HepG2 (cell line): ENCODE data around the gene PPP1R12A.

Source experiments
- CHD4 ChIP-seq: fragments of 200-600 bp; sonication (generic); IDR thresholded peaks from 2 replicates; pipeline ENCODE4 v1.7.0; 2017; ENCODE audit warnings: mild to moderate bottlenecking, low read length, borderline replicate concordance
- CREM ChIP-seq, 2 experiments: sonication (generic) in 1 of 2; formaldehyde crosslinking in 1 of 2; IDR thresholded peaks; 2 replicates each; pipeline versions ENCODE4 v1.4.0 to v1.6.1; 2016 to 2020; ENCODE audit warnings: antibody characterized with exemption in 1 of 2, mild to moderate bottlenecking in 1 of 2, missing genetic modification reagents in 1 of 2
- MBNL3 ChIP-seq: fragments of 250-450 bp; sonication (Bioruptor Pico); conservative IDR thresholded peaks from 2 replicates; pipeline ENCODE4 v1.8.0; 2022; ENCODE audit warnings: mild to moderate bottlenecking, inconsistent platforms
- TAF1 ChIP-seq: sonication (generic); formaldehyde crosslinking; IDR thresholded peaks from 2 replicates; pipeline ENCODE4 v1.4.0; 2020; ENCODE audit warnings: missing genetic modification reagents
- ZNF136 ChIP-seq: sonication (generic); formaldehyde crosslinking; IDR thresholded peaks from 2 replicates; pipeline ENCODE4 v1.8.1; 2022; ENCODE audit warnings: low read depth, mild to moderate bottlenecking, moderate library complexity, missing genetic modification reagents
- TF ChIP-seq, protein P1 (sequence below): sonication (generic); formaldehyde crosslinking; IDR thresholded peaks from 2 replicates; pipeline ENCODE4 v1.8.1; 2023; ENCODE audit warnings: mild to moderate bottlenecking, inconsistent platforms, moderate library complexity, missing genetic modification reagents, borderline replicate concordance
- TF ChIP-seq, protein P2 (sequence below), 2 experiments: sonication (generic) in 1 of 2; formaldehyde crosslinking in 1 of 2; IDR thresholded peaks; 2 replicates each; pipeline versions ENCODE4 v1.5.1 to v1.6.1; 2011 to 2020; ENCODE audit warnings: borderline replicate concordance in 1 of 2, low read depth in 1 of 2, low read length in 1 of 2, mild to moderate bottlenecking in 1 of 2, missing genetic modification reagents in 1 of 2, moderate library complexity in 1 of 2

DNA sequence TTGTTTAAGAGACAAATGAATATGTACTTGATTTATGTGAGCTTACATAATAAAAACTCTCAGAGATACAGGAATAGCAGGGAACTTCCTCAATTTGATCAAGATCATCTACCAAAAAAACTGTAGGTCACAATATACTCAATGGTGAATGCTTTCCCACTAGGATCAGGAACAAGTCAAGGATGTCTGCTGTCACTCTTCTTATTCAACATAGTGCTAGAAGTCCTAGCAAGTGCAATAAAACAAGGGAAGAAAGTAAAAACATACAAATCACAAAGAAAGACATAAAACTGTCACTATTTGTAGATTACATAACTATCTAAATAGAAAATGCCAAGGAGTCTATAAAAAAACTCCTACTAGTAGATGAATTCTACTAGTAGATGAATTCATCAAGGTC, 202.3 kb downstream of the PPP1R12A start:
- TF ChIP-seq, protein P1, sequence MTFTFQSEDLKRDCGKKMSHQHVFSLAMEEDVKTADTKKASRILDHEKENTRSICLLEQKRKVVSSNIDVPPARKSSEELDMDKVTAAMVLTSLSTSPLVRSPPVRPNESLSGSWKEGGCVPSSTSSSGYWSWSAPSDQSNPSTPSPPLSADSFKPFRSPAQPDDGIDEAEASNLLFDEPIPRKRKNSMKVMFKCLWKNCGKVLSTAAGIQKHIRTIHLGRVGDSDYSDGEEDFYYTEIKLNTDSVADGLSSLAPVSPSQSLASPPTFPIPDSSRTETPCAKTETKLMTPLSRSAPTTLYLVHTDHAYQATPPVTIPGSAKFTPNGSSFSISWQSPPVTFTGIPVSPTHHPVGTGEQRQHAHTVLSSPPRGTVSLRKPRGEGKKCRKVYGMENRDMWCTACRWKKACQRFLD (CRISPR knock-in tag), result no peak
- no peak for TF ChIP-seq MBNL3
- no peak for TF ChIP-seq TAF1 (CRISPR knock-in tag)
- TF ChIP-seq CHD4, result no peak
- TF ChIP-seq, protein P2, sequence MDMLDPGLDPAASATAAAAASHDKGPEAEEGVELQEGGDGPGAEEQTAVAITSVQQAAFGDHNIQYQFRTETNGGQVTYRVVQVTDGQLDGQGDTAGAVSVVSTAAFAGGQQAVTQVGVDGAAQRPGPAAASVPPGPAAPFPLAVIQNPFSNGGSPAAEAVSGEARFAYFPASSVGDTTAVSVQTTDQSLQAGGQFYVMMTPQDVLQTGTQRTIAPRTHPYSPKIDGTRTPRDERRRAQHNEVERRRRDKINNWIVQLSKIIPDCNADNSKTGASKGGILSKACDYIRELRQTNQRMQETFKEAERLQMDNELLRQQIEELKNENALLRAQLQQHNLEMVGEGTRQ (IDR thresholded peaks at IDR 0.05; ENCODE audit: low read depth, low read length), result no peak
- TF ChIP-seq, protein P2 (CRISPR knock-in tag; IDR thresholded peaks at IDR 0.05; ENCODE audit: borderline replicate concordance), result no peak
- TF ChIP-seq CREM (IDR thresholded peaks at IDR 0.05), result no peak
- no peak for TF ChIP-seq CREM (CRISPR knock-in tag; IDR thresholded peaks at IDR 0.05)
- TF ChIP-seq ZNF136, result no peak
